Activated naive CD4-positive, alpha-beta T cell treated with anti-CD3 and anti-CD28 coated beads, Interleukin-2, amount 50 U/mL, for 24 hours (primary cell): Measurements from ENCODE around the gene FAAP20.

Experiments used
- H3K27ac Mint-ChIP-seq: one replicate; pipeline ENCODE4 v1.8.0; 2021; ENCODE audit warnings: mild to moderate bottlenecking, mixed read lengths
- H3K27me3 Mint-ChIP-seq: one replicate; pipeline ENCODE4 v1.8.0; 2021; ENCODE audit warnings: mixed read lengths
- H3K36me3 Mint-ChIP-seq: one replicate; pipeline ENCODE4 v1.8.0; 2021; ENCODE audit warnings: mixed read lengths
- H3K4me1 Mint-ChIP-seq: one replicate; pipeline ENCODE4 v1.8.0; 2021; ENCODE audit warnings: mixed read lengths
- H3K4me3 Mint-ChIP-seq: one replicate; pipeline ENCODE4 v1.8.0; 2021; ENCODE audit warnings: mild to moderate bottlenecking, mixed read lengths
- H3K9me3 Mint-ChIP-seq: one replicate; pipeline ENCODE4 v1.8.0; 2021; ENCODE audit warnings: mixed read lengths

Gene FAAP20

GRCh38 chr1:2193514-2194281 lies 874 bp downstream of the FAAP20 start:
- Mint-ChIP-seq H3K4me3 (peak overlapping the region; percentile 77), H3K27ac (peak overlapping the region; percentile 35), H3K27me3 (no peaks in the 10 kb centered on the region)

GRCh38 chr1:2192031-2192995 lies 2.3 kb downstream of the FAAP20 start:
- peak overlapping the region; percentile 17 for H3K27ac Mint-ChIP-seq
- H3K27me3 Mint-ChIP-seq = no peaks in the 10 kb centered on the region
- H3K9me3 Mint-ChIP-seq = no peaks in the 10 kb centered on the region
- peaks cover 12% of the 10 kb centered on the region for H3K4me1 Mint-ChIP-seq
- H3K4me3 Mint-ChIP-seq = peak overlapping the region; percentile 15
- H3K36me3 Mint-ChIP-seq = no peaks in the 10 kb centered on the region

More at GRCh38 chr1:2193514-2194281, 874 bp downstream of the FAAP20 start:
- peaks cover 21% of the 10 kb centered on the region for H3K4me1 Mint-ChIP-seq
- no peaks in the 10 kb centered on the region for H3K36me3 Mint-ChIP-seq
- H3K9me3 Mint-ChIP-seq = no peaks in the 10 kb centered on the region

GRCh38 chr1:2190491-2190976 lies 4.0 kb downstream of the FAAP20 start:
- peak overlapping the region; percentile 51 for H3K4me3 Mint-ChIP-seq
- peak overlapping the region; percentile 30 for H3K27ac Mint-ChIP-seq
- peaks cover 12% of the 10 kb centered on the region for H3K4me1 Mint-ChIP-seq
- H3K9me3 Mint-ChIP-seq = no peaks in the 10 kb centered on the region
- no peaks in the 10 kb centered on the region for H3K27me3 Mint-ChIP-seq
- H3K36me3 Mint-ChIP-seq = no peaks in the 10 kb centered on the region

GRCh38 chr1:2189459-2190425 lies 4.8 kb downstream of the FAAP20 start:
- Mint-ChIP-seq H3K4me1 (peaks cover 12% of the 10 kb centered on the region), H3K27me3 (no peaks in the 10 kb centered on the region), H3K4me3 (peak overlapping the region; percentile 77), H3K36me3 (no peaks in the 10 kb centered on the region), H3K9me3 (no peaks in the 10 kb centered on the region), H3K27ac (peak overlapping the region; percentile 35)

- no peak overlapping the region for H3K4me3 Mint-ChIP-seq
- no peaks in the 10 kb centered on the region for H3K9me3 Mint-ChIP-seq
- H3K4me1 Mint-ChIP-seq = peaks cover 12% of the 10 kb centered on the region
- no peaks in the 10 kb centered on the region for H3K27me3 Mint-ChIP-seq
- no peaks in the 10 kb centered on the region for H3K36me3 Mint-ChIP-seq
- no peak overlapping the region for H3K27ac Mint-ChIP-seq
These were observed 6.2 kb downstream of the FAAP20 start for GRCh38 chr1:2188336-2188735.

- H3K27ac Mint-ChIP-seq = no peak overlapping the region
- H3K4me3 Mint-ChIP-seq = no peak overlapping the region
- peaks cover 8% of the 10 kb centered on the region for H3K4me1 Mint-ChIP-seq
- H3K27me3 Mint-ChIP-seq = no peaks in the 10 kb centered on the region
- H3K36me3 Mint-ChIP-seq = peaks cover 1% of the 10 kb centered on the region
- no peaks in the 10 kb centered on the region for H3K9me3 Mint-ChIP-seq
These were observed 7.0 kb downstream of the FAAP20 start for GRCh38 chr1:2187619-2188018.

GRCh38 chr1:2186901-2187300 lies 7.7 kb downstream of the FAAP20 start:
- peaks cover 7% of the 10 kb centered on the region for H3K4me1 Mint-ChIP-seq
- H3K4me3 Mint-ChIP-seq = no peak overlapping the region
- no peak overlapping the region for H3K27ac Mint-ChIP-seq
- H3K36me3 Mint-ChIP-seq = peaks cover 2% of the 10 kb centered on the region
- no peaks in the 10 kb centered on the region for H3K27me3 Mint-ChIP-seq
- H3K9me3 Mint-ChIP-seq = no peaks in the 10 kb centered on the region

- Mint-ChIP-seq H3K27me3 (no peaks in the 10 kb centered on the region), H3K36me3 (peaks cover 2% of the 10 kb centered on the region), H3K4me1 (peaks cover 4% of the 10 kb centered on the region), H3K9me3 (no peaks in the 10 kb centered on the region), H3K27ac (no peak overlapping the region), H3K4me3 (no peak overlapping the region)
These were observed 8.4 kb downstream of the FAAP20 start for GRCh38 chr1:2185880-2186855.

- Mint-ChIP-seq H3K9me3 (no peaks in the 10 kb centered on the region), H3K36me3 (peaks cover 2% of the 10 kb centered on the region), H3K27ac (no peak overlapping the region), H3K27me3 (no peaks in the 10 kb centered on the region), H3K4me3 (no peak overlapping the region), H3K4me1 (peaks cover 4% of the 10 kb centered on the region)
These were observed 9.6 kb downstream of the FAAP20 start for GRCh38 chr1:2184934-2185333.

GRCh38 chr1:2184531-2184930 lies 10.0 kb downstream of the FAAP20 start:
- Mint-ChIP-seq H3K4me3 (no peak overlapping the region), H3K27ac (no peak overlapping the region), H3K36me3 (peaks cover 2% of the 10 kb centered on the region), H3K27me3 (no peaks in the 10 kb centered on the region), H3K4me1 (peaks cover 4% of the 10 kb centered on the region), H3K9me3 (no peaks in the 10 kb centered on the region)

- Mint-ChIP-seq H3K4me3 (no peak overlapping the region), H3K36me3 (peaks cover 2% of the 10 kb centered on the region), H3K27me3 (no peaks in the 10 kb centered on the region), H3K9me3 (no peaks in the 10 kb centered on the region), H3K27ac (no peak overlapping the region), H3K4me1 (no peaks in the 10 kb centered on the region)
These were observed 10.6 kb downstream of the FAAP20 start for GRCh38 chr1:2183937-2184334.

GRCh38 chr1:2182376-2182775 lies 12.2 kb downstream of the FAAP20 start:
- no peak overlapping the region for H3K4me3 Mint-ChIP-seq
- H3K9me3 Mint-ChIP-seq = no peaks in the 10 kb centered on the region
- H3K4me1 Mint-ChIP-seq = no peaks in the 10 kb centered on the region
- H3K36me3 Mint-ChIP-seq = peaks cover 2% of the 10 kb centered on the region
- no peaks in the 10 kb centered on the region for H3K27me3 Mint-ChIP-seq
- no peak overlapping the region for H3K27ac Mint-ChIP-seq

GRCh38 chr1:2181752-2182151 lies 12.8 kb downstream of the FAAP20 start:
- no peaks in the 10 kb centered on the region for H3K4me1 Mint-ChIP-seq

GRCh38 chr1:2181271-2181670 lies 13.3 kb downstream of the FAAP20 start:
- H3K27ac Mint-ChIP-seq = no peak overlapping the region

More at GRCh38 chr1:2181752-2182151, 12.8 kb downstream of the FAAP20 start:
- Mint-ChIP-seq H3K4me3 (no peak overlapping the region), H3K9me3 (no peaks in the 10 kb centered on the region), H3K36me3 (peaks cover 2% of the 10 kb centered on the region), H3K27ac (no peak overlapping the region), H3K27me3 (no peaks in the 10 kb centered on the region)

More at GRCh38 chr1:2181271-2181670, 13.3 kb downstream of the FAAP20 start:
- peaks cover 2% of the 10 kb centered on the region for H3K36me3 Mint-ChIP-seq
- H3K27me3 Mint-ChIP-seq = no peaks in the 10 kb centered on the region
- no peak overlapping the region for H3K4me3 Mint-ChIP-seq
- H3K9me3 Mint-ChIP-seq = no peaks in the 10 kb centered on the region
- H3K4me1 Mint-ChIP-seq = no peaks in the 10 kb centered on the region
